Prostate gland (tissue), 2 donors: ENCODE measurements around the gene ZCCHC2. TPM values are rescaled to one million over a fixed set of nuclear protein-coding genes. Genes with fewer than 3 reads are reported as not detected.

ENCODE experiments used
- DNase-seq: peaks from one replicate; pipeline ENCODE4 v3.0.0-alpha.2; 2019; ENCODE audit warnings: low spot score
- H3K27ac ChIP-seq, 2 donors: fragments of 200-600 bp; sonication (generic); 2 replicates each; pipeline ENCODE4 v1.5.1; 2017 to 2019
- H3K27me3 ChIP-seq: fragments of 200-600 bp; sonication (generic); replicated peaks from 2 replicates; pipeline ENCODE4 v1.5.1; 2019; ENCODE audit not compliant: insufficient read depth
- H3K36me3 ChIP-seq, 2 donors: fragments of 200-600 bp; sonication (generic); 1 replicate in 1 of 2; 2 replicates in 1 of 2; pipeline versions ENCODE4 v1.5.1 to v1.8.1; 2017 to 2019
- H3K4me1 ChIP-seq: fragments of 200-600 bp; sonication (generic); replicated peaks from 2 replicates; pipeline ENCODE4 v1.5.1; 2019
- H3K4me3 ChIP-seq, 2 donors: fragments of 200-600 bp; sonication (generic); 2 replicates each; pipeline ENCODE4 v1.5.1; 2017 to 2019
- H3K9me3 ChIP-seq: fragments of 200-600 bp; sonication (generic); 2 replicates; pipeline ENCODE4 v1.5.1; 2017
- POLR2A ChIP-seq: fragments of 450-650 bp; IDR thresholded peaks from one replicate; pipeline ENCODE4 v1.6.1; 2016; ENCODE audit warnings: antibody characterized with exemption, mild to moderate bottlenecking
- POLR2AphosphoS5 ChIP-seq: sonication (generic); formaldehyde crosslinking; IDR thresholded peaks from one replicate; pipeline ENCODE4 v1.6.1; 2017; ENCODE audit warnings: antibody characterized with exemption
- WGBS: methylation state at CpG from one replicate; pipeline ENCODE4 v1.1.5; 2018; 5-methylcytosine and 5-hydroxymethylcytosine counted together
- intact Hi-C: fragments of 100-400 bp; cut with DNase I; formaldehyde crosslinking; loops from one replicate; pipeline ENCODE4 v1.14.2; 2022
- total RNA-seq, 2 donors: library from RNA; depleted of rRNA; stranded (reverse); fragments of >200 nt; gene quantifications; one replicate each; pipeline ENCODE4 v1.1.0, GENCODE V29; 2016
- TF ChIP-seq, protein P1 (sequence below), 4 experiments: fragments of 200-600 bp in 2 of 4; fragments of 450-650 bp in 2 of 4; sonication (generic) in 2 of 4; IDR thresholded peaks; 1 replicate in 3 of 4; 2 replicates in 1 of 4; pipeline ENCODE4 v1.5.1; 2016 to 2019; ENCODE audit warnings: antibody characterized with exemption in 4 of 4, mild to moderate bottlenecking in 2 of 4, moderate library complexity in 2 of 4

The ZCCHC2 gene
- 10 to 100 TPM; 18.7 to 39.4 TPM for total RNA-seq

DNA sequence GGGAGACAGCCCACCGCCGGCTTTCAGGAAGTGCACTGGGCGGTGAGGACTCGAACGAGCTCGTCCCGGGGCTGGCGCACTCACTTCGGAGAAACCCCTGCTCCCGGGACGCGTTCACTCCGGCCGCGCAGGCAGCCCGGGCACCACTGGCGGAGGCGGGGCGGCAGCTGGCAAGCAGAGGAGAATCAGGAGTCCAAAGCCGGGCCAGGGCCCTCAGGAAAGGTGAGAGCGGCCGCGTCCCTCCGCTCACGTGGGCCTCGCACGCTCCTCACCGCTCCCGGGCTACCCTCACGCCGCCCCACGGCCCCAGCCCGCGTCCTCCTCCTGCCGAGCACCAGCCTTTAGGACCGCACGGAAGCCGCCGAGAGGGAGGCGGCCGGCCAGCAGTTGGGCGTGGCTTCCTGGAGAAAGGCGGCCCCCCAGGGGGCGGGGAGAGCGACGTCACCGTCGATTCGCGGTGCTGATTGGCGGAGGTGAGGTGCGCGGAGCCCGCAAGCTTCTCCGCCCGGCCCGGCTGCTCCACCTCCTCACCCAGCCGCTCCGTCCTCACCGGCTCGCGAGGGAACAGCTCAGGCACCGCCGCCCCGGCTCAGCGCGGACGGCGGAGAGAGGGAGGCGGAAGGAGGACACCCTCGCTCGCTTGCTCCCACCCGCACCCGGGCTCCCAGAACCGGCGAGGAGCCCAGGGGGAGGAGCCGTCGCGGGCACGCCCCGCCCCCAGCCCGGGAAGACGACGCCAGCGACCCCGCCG, at the start of gene ZCCHC2:
ZCCHC2 (plus strand) TSS at position 522 of the 751 bp plus-strand sequence. CDS start 400 bp downstream, outside the sequence.
- TF ChIP-seq, protein P1, sequence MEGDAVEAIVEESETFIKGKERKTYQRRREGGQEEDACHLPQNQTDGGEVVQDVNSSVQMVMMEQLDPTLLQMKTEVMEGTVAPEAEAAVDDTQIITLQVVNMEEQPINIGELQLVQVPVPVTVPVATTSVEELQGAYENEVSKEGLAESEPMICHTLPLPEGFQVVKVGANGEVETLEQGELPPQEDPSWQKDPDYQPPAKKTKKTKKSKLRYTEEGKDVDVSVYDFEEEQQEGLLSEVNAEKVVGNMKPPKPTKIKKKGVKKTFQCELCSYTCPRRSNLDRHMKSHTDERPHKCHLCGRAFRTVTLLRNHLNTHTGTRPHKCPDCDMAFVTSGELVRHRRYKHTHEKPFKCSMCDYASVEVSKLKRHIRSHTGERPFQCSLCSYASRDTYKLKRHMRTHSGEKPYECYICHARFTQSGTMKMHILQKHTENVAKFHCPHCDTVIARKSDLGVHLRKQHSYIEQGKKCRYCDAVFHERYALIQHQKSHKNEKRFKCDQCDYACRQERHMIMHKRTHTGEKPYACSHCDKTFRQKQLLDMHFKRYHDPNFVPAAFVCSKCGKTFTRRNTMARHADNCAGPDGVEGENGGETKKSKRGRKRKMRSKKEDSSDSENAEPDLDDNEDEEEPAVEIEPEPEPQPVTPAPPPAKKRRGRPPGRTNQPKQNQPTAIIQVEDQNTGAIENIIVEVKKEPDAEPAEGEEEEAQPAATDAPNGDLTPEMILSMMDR (IDR thresholded peaks at IDR 0.05) = peak in 2 of 4 experiments; percentile 2 to 17
- TF ChIP-seq POLR2A (peak; percentile 97), POLR2AphosphoS5 (peak; percentile 97)
- Histone ChIP-seq H3K9me3 (no peaks in the 10 kb centered on the region), H3K36me3 (no peaks in the 10 kb centered on the region), H3K27ac (peak within 1 kb of the TSS; percentile 98), H3K27me3 (no peaks in the 10 kb centered on the region), H3K4me3 (peak within 1 kb of the TSS; percentile 84 to 85), H3K4me1 (no peaks in the 10 kb centered on the region)
- intact Hi-C loops = loop anchor here (5.0 to 10.0 kb wide), 4 partner anchors 60 to 902 kb away; partner anchors contain the start of genes PIGN, RELCH and VPS4B
- peak; percentile 98 for DNase-seq
- under 1% methylated on average over 57 of the region's 87 CpGs for WGBS

DNA sequence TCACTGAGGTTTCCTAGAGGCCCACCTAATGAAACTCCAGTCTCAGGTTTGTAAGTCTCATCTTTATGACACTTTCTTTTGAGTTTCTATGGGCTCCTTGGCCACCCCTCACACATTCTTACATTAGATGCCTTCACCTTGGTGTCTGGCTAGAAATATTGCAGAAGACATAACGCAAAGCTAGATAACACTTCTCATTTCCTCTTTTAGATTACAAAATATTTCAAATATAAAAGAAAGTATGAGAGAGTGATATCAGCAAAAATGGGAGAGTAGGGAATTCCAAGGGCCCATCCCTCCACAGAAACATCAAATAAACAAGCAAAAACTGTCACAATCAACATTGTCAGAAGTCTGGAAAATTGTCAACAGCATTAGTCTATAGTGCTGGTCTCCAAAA, 43.3 kb upstream of the ZCCHC2 start:
- Histone ChIP-seq H3K27me3 (no peaks in the 10 kb centered on the region), H3K36me3 (no peaks in the 10 kb centered on the region), H3K27ac (no peak overlapping the region), H3K9me3 (no peaks in the 10 kb centered on the region), H3K4me1 (no peaks in the 10 kb centered on the region), H3K4me3 (no peak overlapping the region)
- WGBS = 83% methylated on average over 1 of the region's 1 CpG
- TF ChIP-seq POLR2A (no peak), POLR2AphosphoS5 (no peak)
- TF ChIP-seq, protein P1 (IDR thresholded peaks at IDR 0.05) = no peak
- DNase-seq = no peak
- intact Hi-C loops = no loop called here

DNA sequence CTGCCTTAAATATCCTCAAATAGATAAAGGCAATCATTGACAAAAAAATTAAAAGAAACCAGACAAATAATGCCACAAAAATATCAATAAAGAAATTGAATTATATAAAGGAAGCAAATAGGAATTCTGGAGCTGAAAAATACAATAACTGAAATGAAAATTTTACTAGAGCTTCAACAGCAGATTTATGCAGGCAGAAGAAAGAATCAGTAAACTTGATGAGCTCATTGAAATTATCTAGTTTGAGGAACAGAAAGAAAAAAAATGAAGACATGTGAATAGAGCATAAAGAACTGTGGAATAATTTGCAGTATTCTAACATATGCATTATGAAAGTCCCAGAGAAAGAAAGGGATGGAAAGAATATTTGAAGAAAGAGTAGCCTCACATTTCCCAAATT, 41.9 kb upstream of the ZCCHC2 start:
- H3K27me3 ChIP-seq = no peaks in the 10 kb centered on the region
- intact Hi-C loops = no loop called here
- no peak for DNase-seq
- H3K9me3 ChIP-seq = no peaks in the 10 kb centered on the region
- H3K4me3 ChIP-seq = no peak overlapping the region
- no peak overlapping the region for H3K27ac ChIP-seq
- TF ChIP-seq, protein P1 (IDR thresholded peaks at IDR 0.05) = no peak
- TF ChIP-seq POLR2AphosphoS5 = no peak
- TF ChIP-seq POLR2A = no peak
- no peaks in the 10 kb centered on the region for H3K36me3 ChIP-seq
- H3K4me1 ChIP-seq = no peaks in the 10 kb centered on the region

DNA sequence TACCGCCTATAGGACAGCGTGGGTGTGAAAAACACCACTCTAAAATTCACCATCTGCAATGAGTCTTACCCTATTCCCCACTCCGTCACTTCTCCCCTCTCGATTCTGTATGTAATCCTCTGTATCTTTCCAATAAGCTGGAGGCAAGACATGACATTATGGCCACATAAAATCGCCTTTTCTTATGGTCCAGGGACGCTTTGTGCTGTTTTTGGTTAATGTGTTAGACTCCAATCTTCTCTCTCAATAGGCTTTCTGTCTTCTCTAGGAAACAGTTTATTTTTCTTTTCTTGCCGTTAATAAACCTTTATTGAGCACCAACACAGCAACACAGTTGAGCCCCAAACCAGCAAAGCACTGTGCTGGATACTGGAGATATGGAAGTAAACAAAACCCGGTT, 37.9 kb upstream of the ZCCHC2 start:
- Histone ChIP-seq H3K4me1 (no peaks in the 10 kb centered on the region), H3K27ac (no peak overlapping the region), H3K9me3 (no peaks in the 10 kb centered on the region), H3K27me3 (no peaks in the 10 kb centered on the region), H3K36me3 (no peaks in the 10 kb centered on the region), H3K4me3 (no peak overlapping the region)
- TF ChIP-seq, protein P1 (IDR thresholded peaks at IDR 0.05) = no peak
- TF ChIP-seq POLR2AphosphoS5 (no peak), POLR2A (no peak)
- no peak for DNase-seq
- 70% methylated on average over 8 of the region's 8 CpGs for WGBS
- intact Hi-C loops = no loop called here

DNA sequence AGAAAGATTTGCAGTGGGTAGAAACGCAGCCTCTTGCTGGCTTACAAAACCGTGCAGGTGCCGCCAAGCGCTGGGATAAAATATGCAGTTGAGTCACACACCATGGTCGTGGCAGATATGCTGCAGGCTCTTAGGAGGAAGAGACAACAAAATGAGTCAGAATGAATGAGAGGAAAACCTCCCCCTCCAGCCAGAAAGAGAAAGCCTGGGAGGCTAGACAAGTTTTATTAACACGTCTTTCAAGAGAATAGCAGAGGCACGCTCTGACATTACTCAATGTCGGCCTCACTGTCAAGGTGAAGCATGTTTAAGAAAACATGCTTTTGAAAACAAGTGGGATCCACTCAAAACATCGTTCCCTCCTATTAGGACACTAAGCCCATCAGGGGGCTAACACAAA, 37.1 kb upstream of the ZCCHC2 start:
- DNase-seq = peak; percentile 30
- no peak overlapping the region for H3K4me3 ChIP-seq
- intact Hi-C loops = no loop called here
- no peak for TF ChIP-seq POLR2AphosphoS5
- H3K4me1 ChIP-seq = no peaks in the 10 kb centered on the region
- H3K9me3 ChIP-seq = no peaks in the 10 kb centered on the region
- H3K36me3 ChIP-seq = no peaks in the 10 kb centered on the region
- WGBS = 27% methylated on average over 9 of the region's 9 CpGs
- H3K27me3 ChIP-seq = no peaks in the 10 kb centered on the region
- no peak overlapping the region for H3K27ac ChIP-seq
